Esophagus (tissue), 2 donors: ENCODE results near the gene FREY1. TPM values are rescaled to one million over a fixed set of nuclear protein-coding genes. Genes with fewer than 3 reads are reported as not detected.

Experiments
- H3K27ac ChIP-seq, 2 donors: one replicate each; pipeline ENCODE4 v1.5.1; 2013; ENCODE audit warnings: low read depth in 2 of 2, mild to moderate bottlenecking in 2 of 2, inconsistent platforms in 1 of 2, low read length in 1 of 2, moderate library complexity in 1 of 2
- H3K27me3 ChIP-seq, 2 donors: one replicate each; pipeline ENCODE4 v1.6.1; 2013; ENCODE audit warnings: low read length in 2 of 2, control low read depth in 1 of 2, mild to moderate bottlenecking in 1 of 2; ENCODE audit not compliant: insufficient read depth in 2 of 2, control insufficient read depth in 1 of 2
- H3K36me3 ChIP-seq, 2 donors: one replicate each; pipeline ENCODE4 v1.6.1; 2013; ENCODE audit warnings: low read length in 1 of 2; ENCODE audit not compliant: control insufficient read depth in 2 of 2, insufficient read depth in 2 of 2
- H3K4me1 ChIP-seq, 2 donors: one replicate each; pipeline ENCODE4 v1.6.1; 2013; ENCODE audit warnings: low read length in 1 of 2; ENCODE audit not compliant: control insufficient read depth in 2 of 2, insufficient read depth in 2 of 2
- H3K4me3 ChIP-seq, 2 donors: one replicate each; pipeline ENCODE4 v1.5.1; 2013; ENCODE audit warnings: low read length in 2 of 2, mild to moderate bottlenecking in 2 of 2, low read depth in 1 of 2, moderate library complexity in 1 of 2
- H3K9me3 ChIP-seq, 2 donors: one replicate each; pipeline ENCODE4 v1.6.1; 2013; ENCODE audit warnings: mild to moderate bottlenecking in 2 of 2, low read depth in 1 of 2, low read length in 1 of 2, moderate library complexity in 1 of 2; ENCODE audit not compliant: control insufficient read depth in 2 of 2, insufficient read depth in 1 of 2
- WGBS, 2 donors: extraction: QIAGEN DNeasy Blood & Tissue Kit; methylation state at CpG; one replicate each; pipeline ENCODE4 v1.1.7; 2013; 5-methylcytosine and 5-hydroxymethylcytosine counted together
- polyA plus RNA-seq, 2 donors: library from polyadenylated mRNA; stranded (reverse); fragments of 200-250 nt; gene quantifications; one replicate each; pipeline ENCODE4 v1.2.3, GENCODE V29; 2013
- donor health status: healthy with polysubstance abuse.
- donor health status: Bipolar disorder and iron deficiency.

Gene FREY1
- polyA plus RNA-seq, 2 donors: 0.16 to 0.49 TPM

GRCh38 chr11:45879803-45880686 is 27.0 kb downstream of the FREY1 start:
- Histone ChIP-seq H3K4me3 (no peak overlapping the region), H3K36me3 (peaks cover 12 to 25% of the 10 kb centered on the region in 2 donors), H3K9me3 (no peaks in the 10 kb centered on the region), H3K4me1 (no peaks in the 10 kb centered on the region), H3K27me3 (no peaks in the 10 kb centered on the region), H3K27ac (no peak overlapping the region)
- WGBS, 2 donors: 79 to 80% methylated on average over 7 of the region's 7 CpGs

- H3K36me3 ChIP-seq: peaks cover 12 to 25% of the 10 kb centered on the region in 2 donors
- no peaks in the 10 kb centered on the region for H3K27me3 ChIP-seq
- H3K4me1 ChIP-seq: no peaks in the 10 kb centered on the region
- no peaks in the 10 kb centered on the region for H3K9me3 ChIP-seq
- H3K27ac ChIP-seq: no peak overlapping the region
- H3K4me3 ChIP-seq: no peak overlapping the region
- 94 to 95% methylated on average over 3 of the region's 3 CpGs for WGBS, 2 donors
Observed at GRCh38 chr11:45877845-45878244, 29.2 kb downstream of the FREY1 start.

GRCh38 chr11:45877221-45877620 is 29.9 kb downstream of the FREY1 start:
- Histone ChIP-seq H3K9me3 (no peaks in the 10 kb centered on the region), H3K36me3 (peaks cover 12 to 20% of the 10 kb centered on the region in 2 donors), H3K27ac (no peak overlapping the region), H3K4me3 (no peak overlapping the region), H3K27me3 (no peaks in the 10 kb centered on the region), H3K4me1 (no peaks in the 10 kb centered on the region)
- 84 to 88% methylated on average over 8 of the region's 8 CpGs for WGBS, 2 donors

- WGBS, 2 donors: 68 to 70% methylated on average over 6 of the region's 6 CpGs
- Histone ChIP-seq H3K4me1 (no peaks in the 10 kb centered on the region), H3K9me3 (no peaks in the 10 kb centered on the region), H3K27ac (no peak overlapping the region), H3K36me3 (peaks cover 11 to 19% of the 10 kb centered on the region in 2 donors), H3K4me3 (no peak overlapping the region), H3K27me3 (no peaks in the 10 kb centered on the region)
Observed at GRCh38 chr11:45876401-45876800, 30.7 kb downstream of the FREY1 start.

GRCh38 chr11:45872651-45873356 is 34.3 kb downstream of the FREY1 start:
- H3K9me3 ChIP-seq: no peaks in the 10 kb centered on the region
- 70% methylated on average over 9 of the region's 9 CpGs for WGBS, 2 donors
- H3K27ac ChIP-seq: no peak overlapping the region
- no peaks in the 10 kb centered on the region for H3K4me1 ChIP-seq
- peaks cover 17 to 34% of the 10 kb centered on the region in 2 donors for H3K36me3 ChIP-seq
- no peaks in the 10 kb centered on the region for H3K27me3 ChIP-seq
- no peak overlapping the region for H3K4me3 ChIP-seq

- H3K4me3 ChIP-seq: no peak overlapping the region
- no peak overlapping the region for H3K27ac ChIP-seq
- H3K27me3 ChIP-seq: no peaks in the 10 kb centered on the region
- peaks cover 17 to 37% of the 10 kb centered on the region in 2 donors for H3K36me3 ChIP-seq
- H3K9me3 ChIP-seq: no peaks in the 10 kb centered on the region
- H3K4me1 ChIP-seq: no peaks in the 10 kb centered on the region
- WGBS, 2 donors: 86% methylated on average over 2 of the region's 2 CpGs
Observed at GRCh38 chr11:45871638-45872037, 35.4 kb downstream of the FREY1 start.

- peaks cover 17 to 41% of the 10 kb centered on the region in 2 donors for H3K36me3 ChIP-seq
- no peaks in the 10 kb centered on the region for H3K4me1 ChIP-seq
- no peaks in the 10 kb centered on the region for H3K27me3 ChIP-seq
- 87 to 89% methylated on average over 4 of the region's 4 CpGs for WGBS, 2 donors
- no peaks in the 10 kb centered on the region for H3K9me3 ChIP-seq
- H3K4me3 ChIP-seq: no peak overlapping the region
- no peak overlapping the region for H3K27ac ChIP-seq
Observed at GRCh38 chr11:45870706-45871105, 36.4 kb downstream of the FREY1 start.

- 86 to 89% methylated on average over 12 of the region's 12 CpGs for WGBS, 2 donors
- peaks cover 17 to 44% of the 10 kb centered on the region in 2 donors for H3K36me3 ChIP-seq
Observed at GRCh38 chr11:45869551-45869950, 37.5 kb downstream of the FREY1 start.

GRCh38 chr11:45864041-45864440 is 43.0 kb downstream of the FREY1 start:
- Histone ChIP-seq H3K4me3 (no peak overlapping the region), H3K36me3 (peaks cover 20 to 40% of the 10 kb centered on the region in 2 donors)

More at GRCh38 chr11:45869551-45869950, 37.5 kb downstream of the FREY1 start:
- Histone ChIP-seq H3K9me3 (no peaks in the 10 kb centered on the region), H3K4me1 (no peaks in the 10 kb centered on the region), H3K27ac (no peak overlapping the region), H3K27me3 (no peaks in the 10 kb centered on the region), H3K4me3 (no peak overlapping the region)

More at GRCh38 chr11:45864041-45864440, 43.0 kb downstream of the FREY1 start:
- no peaks in the 10 kb centered on the region for H3K9me3 ChIP-seq
- no peak overlapping the region for H3K27ac ChIP-seq
- no peaks in the 10 kb centered on the region for H3K27me3 ChIP-seq
- peaks cover 0 to 3% of the 10 kb centered on the region in 2 donors for H3K4me1 ChIP-seq
